IPS-NIHi11 (cell line): ENCODE data around the gene ZNF804B.
"Not testable (repeated sequence)": the region's sequence is repeated elsewhere in the genome, so short reads cannot be mapped to it uniquely, and the experiment has no call there.

Experiments
- DNase-seq: peaks from one replicate; pipeline ENCODE4 v3.0.0; 2012; ENCODE audit warnings: mixed read lengths, low spot score

Gene ZNF804B

DNA sequence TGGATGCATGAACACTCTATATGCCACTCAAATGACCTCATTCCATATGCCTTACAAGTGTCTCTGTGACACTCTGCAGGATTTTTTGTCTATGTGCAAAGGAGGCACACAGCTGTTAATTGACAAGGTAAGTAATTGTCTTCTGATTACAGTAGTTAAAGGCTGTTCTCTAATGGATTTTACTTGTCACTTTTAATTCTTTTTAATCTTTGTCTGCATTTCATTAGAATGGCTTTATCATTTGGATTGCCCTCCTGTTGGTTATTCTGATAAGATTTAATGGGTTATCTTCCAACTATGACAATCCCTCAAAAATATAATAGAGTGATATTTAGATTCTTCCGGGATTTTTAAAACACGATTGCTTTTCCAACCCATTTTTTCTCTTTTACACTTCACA, 326.1 kb downstream of the ZNF804B start:
- DNase-seq, result no peak

- DNase-seq, result no peak
These were observed 332.1 kb downstream of the ZNF804B start for GRCh38 chr7:89091550-89091949.

DNA sequence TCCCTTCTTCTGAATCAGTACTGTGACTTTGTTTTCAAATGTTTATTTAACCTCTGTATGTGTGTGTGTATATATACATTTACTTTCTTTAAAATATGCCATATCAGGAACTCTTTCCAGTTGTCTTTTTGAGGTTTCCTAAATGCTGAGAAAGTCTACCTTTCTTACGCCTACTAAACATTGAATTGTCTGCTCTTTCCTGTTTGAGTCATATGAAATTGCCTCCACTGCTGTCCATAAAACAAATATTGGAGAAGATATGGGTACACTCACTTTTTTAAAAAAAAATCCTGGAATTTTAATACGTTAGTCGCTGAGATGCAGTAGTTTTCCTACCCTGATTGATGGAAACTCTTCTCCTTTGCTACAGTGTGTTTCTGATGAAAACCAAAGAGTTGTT, 334.8 kb downstream of the ZNF804B start:
- no peak for DNase-seq

- no peak for DNase-seq
These were observed 344.1 kb downstream of the ZNF804B start for GRCh38 chr7:89103564-89103963.

DNA sequence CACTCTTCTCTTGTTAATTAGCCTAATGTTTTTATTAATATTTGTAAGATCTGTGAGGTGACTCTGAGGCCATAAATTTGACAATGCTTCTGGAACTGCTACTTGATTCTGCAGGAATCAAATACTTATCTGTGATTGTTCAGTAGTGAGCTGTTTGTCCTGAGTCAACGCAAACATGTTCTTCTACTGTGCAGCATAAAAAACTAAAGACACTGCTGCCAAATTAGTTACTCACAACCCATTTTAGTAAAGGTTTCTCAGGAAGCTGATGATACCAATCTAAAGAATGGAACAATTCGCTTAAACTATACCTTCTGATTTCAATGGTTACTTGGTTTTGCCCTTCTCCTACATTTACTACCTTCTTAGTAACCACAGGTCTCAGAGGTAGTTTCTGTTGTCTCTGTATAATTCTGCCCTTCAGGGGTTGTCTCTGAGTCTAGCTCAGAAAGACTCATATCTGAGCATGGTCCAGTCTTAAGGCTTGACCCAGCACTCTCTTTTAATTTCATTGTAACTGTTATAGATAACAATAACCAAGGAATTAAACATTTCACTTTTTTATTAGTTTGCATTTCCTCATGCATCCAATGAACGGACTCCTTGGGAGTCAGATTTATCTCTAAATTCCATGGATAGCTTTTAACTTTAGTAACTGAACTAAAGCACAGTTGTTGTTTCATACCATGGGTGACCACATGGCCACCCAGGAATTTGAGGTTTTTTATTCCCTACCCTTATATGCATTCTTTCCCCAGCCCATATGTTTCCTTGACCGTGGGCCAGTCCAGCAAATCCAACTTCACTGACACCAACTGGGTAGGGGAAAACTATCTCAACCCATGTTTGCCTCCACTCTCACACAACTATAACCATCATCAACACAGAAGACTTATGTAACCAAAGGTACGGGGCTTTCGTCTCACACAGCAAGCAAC, 345.5 kb downstream of the ZNF804B start:
- DNase-seq, result no peak

- DNase-seq, result no peak
These were observed 364.4 kb downstream of the ZNF804B start for GRCh38 chr7:89123871-89124270.

- DNase-seq, result no peak
These were observed 370.3 kb downstream of the ZNF804B start for GRCh38 chr7:89129600-89130375.

- no peak for DNase-seq
These were observed 373.9 kb downstream of the ZNF804B start for GRCh38 chr7:89133357-89133756.

DNA sequence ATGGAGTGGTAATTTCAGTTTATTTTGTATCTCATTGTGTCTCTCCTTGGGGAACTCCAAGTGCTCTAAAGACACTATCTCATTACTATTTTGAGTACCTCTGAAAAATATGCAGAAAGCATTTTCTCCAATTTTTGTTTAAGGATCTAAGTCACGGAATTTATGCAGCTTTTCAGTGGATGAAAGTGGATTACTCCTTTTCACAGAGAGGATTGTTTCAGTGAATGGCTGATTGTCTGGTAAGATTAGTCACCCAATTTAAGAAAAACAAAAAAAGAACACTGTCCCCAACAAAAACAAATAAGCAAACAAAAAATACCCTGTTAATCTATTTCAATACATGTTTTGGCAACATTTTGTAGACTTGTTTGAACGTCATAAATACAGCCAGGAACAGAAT, 374.3 kb downstream of the ZNF804B start:
- no peak for DNase-seq

DNA sequence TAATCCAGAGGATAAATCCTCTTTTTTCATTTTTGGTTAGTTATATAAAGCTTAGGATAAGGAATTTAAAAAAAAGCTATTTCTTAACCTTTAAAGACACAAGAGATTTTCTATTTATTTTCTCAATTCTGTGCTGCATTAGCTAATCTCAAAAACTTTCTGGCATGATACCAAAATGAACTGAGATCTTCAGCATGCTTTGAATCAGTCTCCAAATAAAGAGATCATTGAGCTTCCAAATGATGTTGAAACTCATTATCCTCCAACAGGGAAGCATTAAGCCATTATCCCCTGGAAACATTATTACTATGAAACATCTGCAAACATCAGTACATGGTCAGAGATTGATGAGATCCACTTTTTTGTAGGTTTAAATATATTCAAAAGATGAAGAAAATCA, 386.3 kb downstream of the ZNF804B start:
- no peak for DNase-seq

GRCh38 chr7:89160107-89160506, 400.6 kb downstream of the ZNF804B start:
- no peak for DNase-seq

GRCh38 chr7:89165421-89165820, 405.9 kb downstream of the ZNF804B start:
- no peak for DNase-seq

- no peak for DNase-seq
These were observed 411.1 kb downstream of the ZNF804B start for GRCh38 chr7:89170628-89171027.

GRCh38 chr7:89182116-89182515, 422.6 kb downstream of the ZNF804B start:
- DNase-seq, result no peak

- no peak for DNase-seq
These were observed 424.2 kb downstream of the ZNF804B start for GRCh38 chr7:89183712-89184111.

GRCh38 chr7:89200758-89201157, 441.3 kb downstream of the ZNF804B start:
- DNase-seq, result no peak

- no peak for DNase-seq
These were observed 464.4 kb downstream of the ZNF804B start for GRCh38 chr7:89223900-89224395.

- not testable (repeated sequence) for DNase-seq
These were observed 469.2 kb downstream of the ZNF804B start for GRCh38 chr7:89228688-89229171.

GRCh38 chr7:89238156-89238555, 478.7 kb downstream of the ZNF804B start:
- DNase-seq, result no peak

DNA sequence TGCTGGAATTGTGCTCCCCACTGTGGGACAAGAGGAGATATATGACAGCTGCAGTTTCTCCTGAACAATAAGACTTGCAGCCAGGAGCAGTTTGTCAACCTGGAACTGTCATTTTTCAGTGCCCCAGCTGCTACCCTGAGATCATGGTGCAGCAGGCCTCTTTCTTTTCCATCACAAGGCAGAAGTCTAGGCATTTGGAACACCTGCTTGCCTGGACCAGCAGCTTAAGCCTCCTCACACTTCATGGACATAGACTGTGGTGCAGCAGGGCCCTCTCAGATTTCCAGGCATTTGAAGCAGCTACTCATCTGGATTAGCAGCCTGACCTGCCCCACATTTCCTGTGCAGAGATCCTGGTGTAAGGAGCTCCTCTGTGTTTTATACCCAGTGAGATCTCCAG, 486.7 kb downstream of the ZNF804B start:
- no peak for DNase-seq

DNA sequence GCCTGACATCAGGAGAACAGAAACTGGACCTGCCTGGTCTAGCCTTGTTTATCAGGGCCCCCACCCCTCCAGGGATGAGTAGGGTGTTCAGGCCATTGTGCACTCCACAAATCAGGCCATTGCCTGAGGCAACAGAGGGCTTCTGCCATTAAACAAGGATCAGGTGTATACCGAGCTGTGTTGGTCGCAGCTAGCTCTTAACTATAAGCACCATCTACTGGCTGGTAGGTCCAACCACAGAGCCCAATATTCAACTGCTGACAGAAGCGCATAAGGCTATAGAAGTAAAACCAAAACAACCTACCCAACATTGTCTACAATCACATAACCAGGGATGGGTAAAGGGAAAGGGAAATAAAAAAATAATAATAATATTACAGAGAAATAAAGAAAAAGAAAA, 487.7 kb downstream of the ZNF804B start:
- no peak for DNase-seq

DNA sequence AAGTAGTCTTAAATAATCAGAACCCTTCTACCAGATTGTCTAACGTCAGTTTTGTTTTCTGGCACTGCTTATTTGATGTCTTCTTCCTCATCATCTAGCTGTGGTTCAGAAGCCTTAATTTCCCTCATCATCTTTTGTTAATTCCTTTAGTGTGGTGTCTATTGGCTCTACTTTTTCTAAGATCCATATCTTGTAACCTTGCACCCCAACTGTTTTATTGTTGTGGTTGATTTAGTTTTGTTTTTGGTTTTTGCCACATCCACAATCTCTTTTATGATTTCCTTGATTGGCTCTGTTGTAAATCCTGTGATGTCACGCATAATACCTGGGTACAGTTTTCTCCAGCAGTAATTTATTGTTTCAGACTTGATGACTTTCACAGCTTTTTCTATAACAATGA, 499.6 kb downstream of the ZNF804B start:
- DNase-seq, result no peak

DNA sequence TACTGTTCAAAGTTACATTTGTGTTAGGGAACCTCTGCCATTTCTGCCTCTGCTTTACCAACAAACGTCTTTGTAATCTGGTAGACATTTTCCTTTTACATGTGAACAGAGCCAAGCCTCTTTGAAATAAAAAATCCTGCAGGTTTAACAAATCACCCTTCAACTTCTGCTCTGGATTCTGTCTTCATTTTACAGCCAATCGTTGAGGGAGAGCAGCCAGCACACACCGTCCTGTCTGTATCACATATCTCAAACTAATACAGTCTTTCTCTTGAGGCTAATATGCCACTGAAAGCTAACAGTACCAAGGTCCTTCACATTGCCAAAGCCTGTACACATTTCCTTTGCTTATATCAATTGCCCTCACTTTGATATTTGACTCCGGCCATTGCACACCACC, 504.6 kb downstream of the ZNF804B start:
- no peak for DNase-seq
